Ecto neural progenitor cell (in vitro differentiated cells): ENCODE data around the gene ARMC9.

Experiments
- DNase-seq: peaks from one replicate; pipeline ENCODE4 v3.0.0-alpha.2; 2018; ENCODE audit warnings: low spot score

The ARMC9 gene

DNA sequence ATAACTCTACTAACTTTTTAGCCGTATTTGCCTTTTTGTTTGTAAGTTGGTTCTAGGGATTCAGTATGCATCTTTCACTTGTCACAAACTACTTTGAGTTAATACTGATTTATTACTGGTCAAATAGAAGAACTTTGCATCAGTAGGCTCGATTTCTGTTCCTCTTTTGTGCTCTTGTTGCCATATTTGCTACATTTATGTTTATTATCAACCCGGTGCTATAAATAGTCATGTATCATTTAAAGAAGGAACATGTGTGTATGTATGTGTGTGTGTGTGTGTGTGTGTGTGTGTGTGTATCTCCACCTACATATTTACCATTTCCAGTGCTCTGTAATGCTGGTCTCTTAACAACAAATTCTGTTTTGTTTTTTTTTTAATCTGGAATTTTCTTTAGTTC lies 117.5 kb downstream of the ARMC9 start:
- no peak for DNase-seq

DNA sequence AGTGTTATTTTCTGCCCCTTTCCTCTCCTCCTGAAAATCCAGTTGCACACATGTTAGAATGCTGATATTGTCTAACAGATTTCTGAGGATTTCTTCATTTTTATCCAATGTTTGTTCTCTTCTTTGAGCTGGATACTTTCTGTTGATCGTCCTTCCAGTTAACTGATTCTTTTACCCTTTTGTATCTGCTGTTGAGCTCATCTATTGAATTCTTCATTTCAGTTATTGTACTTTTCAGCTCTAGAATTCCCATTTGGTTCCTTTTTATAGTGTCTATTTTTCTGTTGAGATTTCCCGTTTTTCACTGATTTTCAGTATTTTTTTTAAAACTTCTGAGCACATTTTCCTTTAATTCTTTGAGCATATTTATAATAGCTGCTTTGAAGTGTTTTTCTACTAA lies 119.1 kb downstream of the ARMC9 start:
- no peak for DNase-seq

DNA sequence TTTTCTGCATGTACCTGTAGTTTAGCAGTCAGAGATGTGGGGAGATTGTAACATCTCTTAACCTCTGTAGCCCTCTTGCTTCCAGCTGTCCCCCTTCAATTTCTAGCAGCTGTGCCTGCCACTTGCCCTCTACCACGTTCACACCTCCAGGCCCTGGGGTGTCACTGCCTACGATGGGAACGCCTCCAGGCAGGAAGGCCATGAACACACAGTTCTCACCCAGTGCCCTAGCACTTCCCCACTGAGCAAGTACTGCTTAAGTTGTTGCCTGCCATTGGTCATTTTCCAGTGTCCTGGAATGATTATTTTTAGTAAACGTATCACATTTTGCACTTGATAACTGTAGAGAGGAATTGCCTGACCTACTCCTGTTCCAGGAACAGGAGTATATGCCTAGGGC lies 120.0 kb downstream of the ARMC9 start:
- DNase-seq: no peak

DNA sequence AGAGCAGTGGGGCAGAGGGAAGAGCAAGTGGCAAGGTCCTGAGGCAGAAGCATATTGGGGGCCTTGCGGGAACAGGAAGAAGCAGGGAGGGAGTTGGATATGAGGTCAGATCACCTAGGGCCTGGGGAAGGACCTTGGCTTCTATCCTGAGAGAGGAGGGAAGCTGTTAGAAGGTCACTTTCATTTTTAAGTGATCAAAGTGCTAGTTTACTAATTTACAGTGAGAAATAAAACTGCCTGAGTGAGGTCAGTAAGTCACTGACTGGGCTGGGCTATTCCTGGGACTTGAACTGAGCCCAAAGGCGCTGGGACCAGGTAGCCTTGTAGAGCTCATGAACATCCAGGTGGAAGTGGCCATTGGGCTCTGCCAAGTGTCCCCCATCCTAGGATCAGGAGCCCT lies 120.5 kb downstream of the ARMC9 start:
- no peak for DNase-seq

DNA sequence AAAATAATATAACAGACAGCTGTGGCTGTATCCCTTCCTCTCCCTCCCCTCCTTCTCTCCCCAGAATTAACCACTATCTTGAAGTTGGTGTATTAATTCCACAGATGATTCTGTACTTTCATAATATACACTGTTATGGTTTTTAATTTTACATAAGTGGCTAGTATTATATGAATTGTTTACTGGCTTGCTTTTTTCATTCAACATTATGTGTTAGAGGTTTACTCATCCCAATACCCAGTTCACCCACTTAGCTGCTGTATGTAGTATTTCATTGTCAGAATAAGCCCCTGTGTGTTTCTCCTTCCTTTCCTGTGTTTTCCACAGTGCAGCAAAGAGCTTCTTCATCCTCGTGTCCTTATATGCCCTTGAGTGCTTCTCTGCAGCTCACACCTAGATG lies 121.4 kb downstream of the ARMC9 start:
- DNase-seq: no peak

DNA sequence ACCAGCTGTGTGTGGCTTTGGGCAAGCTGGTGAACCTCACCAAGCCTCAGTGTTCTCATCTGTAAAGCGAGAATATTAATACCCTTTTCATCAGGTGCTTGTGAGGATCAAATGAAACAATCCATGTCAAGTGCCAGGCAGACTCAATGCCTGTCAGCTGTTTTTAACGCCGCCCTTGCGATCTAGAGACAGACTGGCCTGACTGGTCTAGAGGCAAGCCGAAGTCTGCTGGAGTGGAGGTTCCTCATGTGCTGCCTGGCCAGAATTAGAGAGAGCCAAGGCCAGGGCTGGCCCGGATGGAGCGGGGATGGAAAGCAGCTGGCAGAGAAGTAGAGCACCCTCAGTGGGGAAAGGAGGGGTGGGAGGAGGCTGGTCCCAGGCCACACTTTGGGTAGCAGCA lies 122.6 kb downstream of the ARMC9 start:
- no peak for DNase-seq

DNA sequence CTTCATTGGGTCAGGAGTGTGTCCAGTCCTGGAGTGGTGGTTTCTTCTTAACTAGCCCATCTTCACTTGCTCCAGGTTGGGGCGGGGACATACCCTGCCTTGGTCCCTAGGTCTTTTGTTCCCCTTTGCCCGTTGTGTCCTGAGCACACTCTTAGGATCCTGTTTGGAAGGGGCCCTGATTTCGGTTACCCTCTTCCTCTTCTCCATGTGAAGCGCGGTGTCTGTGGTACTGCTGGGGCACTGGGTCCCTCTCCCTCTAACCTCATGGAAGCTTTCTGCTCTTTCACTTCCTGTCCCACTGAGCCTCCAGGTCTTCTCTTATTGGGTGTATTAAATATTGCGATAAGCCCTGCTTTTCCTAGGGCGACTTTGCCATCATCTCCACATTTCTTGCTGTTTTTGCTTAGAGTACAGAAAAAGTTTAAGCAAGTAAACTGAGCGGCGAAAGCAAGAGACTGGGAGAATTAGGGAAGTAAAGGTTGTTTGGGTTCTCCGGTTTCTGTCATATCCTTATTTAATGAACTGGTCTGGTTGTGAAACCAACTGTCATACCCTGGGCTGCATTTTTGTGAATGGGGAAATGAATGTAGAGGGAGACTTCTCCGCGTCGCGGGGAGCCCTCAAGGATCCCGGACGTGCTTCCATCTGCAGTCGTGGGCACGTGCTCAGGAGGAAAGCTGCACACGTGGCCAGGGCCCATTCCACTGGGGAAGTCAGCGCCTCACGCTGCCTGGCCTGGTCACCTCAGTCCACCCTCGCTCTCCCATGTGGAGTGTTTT lies 123.3 kb downstream of the ARMC9 start:
- DNase-seq: no peak

DNA sequence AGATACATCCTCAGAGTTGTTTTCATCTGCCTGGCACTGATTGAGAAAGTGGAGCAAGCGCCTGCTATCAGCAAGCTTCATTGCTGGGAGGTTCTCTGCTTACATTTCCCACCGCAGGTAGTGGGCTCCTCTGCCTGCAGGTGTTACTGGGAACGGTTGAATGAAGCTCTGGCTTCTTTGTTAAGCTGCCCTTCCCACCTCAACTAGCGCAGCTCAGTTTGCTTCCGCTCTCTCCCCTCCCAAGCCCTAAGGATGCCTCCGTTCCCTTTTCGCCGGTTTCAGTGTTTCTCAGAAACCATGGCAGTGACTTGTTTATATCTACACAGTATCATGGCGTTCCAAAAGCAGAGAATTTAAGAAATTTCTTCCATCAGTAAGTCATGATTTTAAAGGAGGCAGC lies 124.9 kb downstream of the ARMC9 start:
- DNase-seq: no peak

DNA sequence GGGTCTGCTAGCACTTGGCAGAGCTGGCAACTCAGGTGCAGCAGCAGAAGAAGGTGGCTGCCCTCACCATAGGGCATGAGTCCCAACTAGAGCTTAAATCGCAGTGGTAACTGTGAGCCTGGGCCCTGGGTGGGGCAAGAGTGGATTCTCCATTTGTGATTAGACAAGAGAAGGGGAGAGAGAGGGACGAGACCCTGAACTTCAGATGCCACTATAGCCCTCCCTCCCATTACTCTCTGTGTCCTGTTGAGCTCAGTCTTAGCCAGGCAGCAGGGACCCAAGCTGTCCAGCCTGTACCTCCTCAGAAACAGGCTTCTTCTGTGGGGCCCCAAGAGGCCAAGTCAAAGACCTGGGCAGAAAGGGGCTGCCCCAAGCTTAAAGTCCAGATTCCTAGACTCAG lies 127.4 kb downstream of the ARMC9 start:
- no peak for DNase-seq

DNA sequence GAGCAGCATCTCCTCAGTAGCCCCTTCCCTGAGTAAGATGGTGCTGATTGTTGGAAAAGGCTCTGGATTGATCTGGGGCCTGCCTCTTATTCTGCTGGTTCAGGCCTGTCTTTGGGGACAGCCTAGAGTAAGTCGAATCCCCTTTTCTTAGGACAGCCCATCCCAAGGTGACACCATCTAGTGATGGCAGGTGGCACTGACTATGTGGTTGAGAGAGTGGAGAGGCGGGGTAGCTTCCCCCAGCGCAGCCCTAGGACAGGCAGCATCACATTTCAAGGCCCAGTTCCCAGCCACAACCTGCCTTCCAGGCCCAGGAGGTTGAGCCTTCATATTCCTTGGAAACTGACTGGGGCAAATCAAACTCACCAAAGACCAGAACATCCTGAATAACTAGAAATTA lies 128.0 kb downstream of the ARMC9 start:
- DNase-seq: no peak

DNA sequence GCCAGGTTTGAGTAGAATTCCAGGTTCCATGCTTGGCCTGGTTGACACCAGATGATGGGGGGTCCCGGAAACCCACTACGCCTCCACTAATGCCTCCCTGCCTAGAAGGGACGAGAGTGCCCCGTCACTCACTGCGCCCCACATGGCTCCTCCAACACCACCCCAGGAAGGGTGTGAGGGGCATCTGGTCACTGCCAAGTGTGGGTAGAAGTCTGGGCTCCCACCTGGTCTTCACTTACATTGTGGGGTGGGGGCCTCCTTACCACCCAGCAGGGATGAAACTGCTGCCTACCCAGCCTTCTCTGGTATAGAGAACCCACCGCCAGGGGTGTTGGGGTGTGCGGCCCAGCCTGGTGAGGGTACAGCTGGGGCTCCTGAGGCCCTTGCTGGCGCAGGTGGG lies 131.9 kb downstream of the ARMC9 start:
- DNase-seq: no peak

DNA sequence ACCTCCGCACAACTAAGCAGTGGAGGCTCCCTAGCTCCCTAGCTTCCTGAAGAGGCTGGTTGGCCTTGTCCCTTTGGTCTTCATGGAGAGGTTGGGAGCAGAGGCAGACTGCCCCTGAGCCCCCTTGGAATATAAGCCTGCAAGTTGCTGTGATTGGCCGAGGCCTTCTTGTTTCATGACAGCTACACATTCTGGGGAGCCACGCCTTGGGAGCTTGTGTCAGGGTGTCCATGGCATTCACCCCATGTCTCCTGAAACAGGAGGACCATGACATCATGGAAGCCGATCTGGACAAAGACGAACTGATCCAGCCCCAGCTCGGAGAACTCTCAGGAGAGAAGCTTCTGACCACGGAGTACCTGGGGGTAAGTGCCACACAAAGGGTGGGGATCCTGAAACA lies 133.1 kb downstream of the ARMC9 start:
- DNase-seq: no peak

DNA sequence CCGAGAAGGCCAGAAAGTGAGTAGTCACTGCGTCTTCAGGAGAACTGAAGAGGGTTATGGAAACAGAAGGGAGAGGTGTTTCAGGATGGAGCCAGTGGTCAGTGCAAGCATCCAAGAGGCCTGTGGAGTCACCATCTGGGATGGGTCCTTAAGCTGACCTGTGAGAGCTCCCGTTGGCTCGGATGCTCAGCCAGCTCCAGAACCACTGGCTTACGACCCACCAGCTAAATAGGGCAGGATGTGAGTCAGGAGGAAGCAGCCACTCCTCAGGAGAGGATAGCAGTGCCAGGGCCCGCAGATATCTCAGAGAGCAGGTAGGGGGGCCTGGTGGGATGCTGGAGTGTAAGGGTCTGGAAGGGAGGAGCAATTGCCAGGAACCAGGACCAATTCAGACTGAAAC lies 134.0 kb downstream of the ARMC9 start:
- DNase-seq: no peak

DNA sequence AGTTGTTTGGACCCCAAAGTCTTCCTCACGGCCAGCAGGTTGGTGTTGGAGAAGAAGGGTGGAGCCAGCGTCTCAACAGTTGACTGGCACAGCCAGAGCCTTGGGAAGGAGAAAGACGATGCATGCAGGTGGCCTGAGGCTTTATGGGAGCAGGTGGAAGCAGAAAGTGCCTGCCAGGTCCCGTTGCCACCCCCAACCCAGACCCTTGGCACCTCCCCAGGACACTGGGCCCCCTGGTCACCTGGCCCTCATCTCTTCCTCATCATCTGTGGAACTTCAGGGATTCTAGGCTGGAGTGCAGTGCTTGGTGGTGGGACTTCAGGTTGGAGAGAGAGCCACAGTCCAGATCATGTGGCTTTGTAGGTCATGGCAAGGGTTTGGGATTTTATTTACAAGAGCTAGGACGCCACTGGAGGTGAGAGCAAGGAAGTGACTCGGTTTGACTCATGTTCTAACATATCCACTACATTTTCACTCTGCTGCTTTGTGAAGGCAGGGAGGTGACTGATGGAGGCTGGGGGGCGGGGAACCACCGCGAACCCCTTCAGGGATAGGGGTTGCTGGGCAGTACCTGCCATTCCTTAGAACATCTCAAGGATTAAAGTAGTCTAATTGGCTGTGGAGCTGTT lies 134.6 kb downstream of the ARMC9 start:
- no peak for DNase-seq

DNA sequence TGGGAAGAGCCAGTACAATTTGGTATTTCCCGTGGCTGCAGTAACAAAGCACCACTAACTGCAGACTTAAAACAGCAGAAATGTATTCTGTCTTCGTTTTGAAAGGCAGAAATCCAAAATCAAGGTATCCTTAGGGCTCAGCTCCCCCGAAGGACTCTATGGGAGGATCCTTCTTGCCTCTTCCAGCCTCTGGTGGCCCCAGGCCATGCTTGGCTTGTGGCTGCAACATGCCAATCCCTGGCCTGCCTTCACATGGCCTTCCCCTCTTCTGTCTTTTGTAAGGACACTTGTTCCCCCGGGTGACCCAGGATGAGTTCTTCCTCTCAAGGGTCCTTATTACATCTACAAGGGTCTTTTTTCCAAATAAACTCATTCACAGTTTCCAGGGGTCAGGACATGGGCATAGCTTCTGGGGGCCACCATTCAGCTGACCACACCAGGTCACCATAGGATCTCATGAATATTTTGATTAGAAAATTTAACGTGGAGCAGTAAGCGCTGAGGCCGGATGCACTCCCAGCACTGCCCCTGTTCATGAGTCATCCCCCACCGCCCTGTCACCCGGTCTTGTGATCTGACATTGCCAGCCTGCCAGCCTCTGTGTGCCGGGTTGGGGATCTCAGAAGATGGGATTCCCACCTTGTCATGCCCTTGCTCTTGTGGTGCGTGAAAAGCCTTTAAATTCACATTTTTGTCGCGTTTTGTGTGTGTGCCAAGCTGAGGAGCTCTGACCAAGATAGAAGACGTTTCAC lies 135.9 kb downstream of the ARMC9 start:
- DNase-seq: no peak

DNA sequence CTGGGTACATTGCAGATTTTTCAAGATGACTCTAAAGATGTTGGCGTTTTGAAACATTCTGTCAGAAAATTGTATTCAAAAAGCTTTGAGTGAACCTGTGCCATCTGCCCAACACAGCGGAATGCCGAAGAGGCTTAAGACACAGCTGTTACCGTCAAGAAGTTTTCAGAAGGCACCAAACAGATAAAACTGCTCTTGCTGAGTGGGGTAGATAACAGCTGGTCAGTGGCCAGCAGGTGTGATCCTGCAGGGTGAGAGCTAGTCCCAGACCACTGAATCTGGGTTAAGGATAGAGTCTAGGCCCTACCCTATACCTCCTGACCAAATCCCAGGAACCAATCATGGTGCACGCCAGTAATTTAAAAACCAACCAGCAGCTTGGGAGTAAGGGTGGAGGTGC lies 136.6 kb downstream of the ARMC9 start:
- DNase-seq: no peak

DNA sequence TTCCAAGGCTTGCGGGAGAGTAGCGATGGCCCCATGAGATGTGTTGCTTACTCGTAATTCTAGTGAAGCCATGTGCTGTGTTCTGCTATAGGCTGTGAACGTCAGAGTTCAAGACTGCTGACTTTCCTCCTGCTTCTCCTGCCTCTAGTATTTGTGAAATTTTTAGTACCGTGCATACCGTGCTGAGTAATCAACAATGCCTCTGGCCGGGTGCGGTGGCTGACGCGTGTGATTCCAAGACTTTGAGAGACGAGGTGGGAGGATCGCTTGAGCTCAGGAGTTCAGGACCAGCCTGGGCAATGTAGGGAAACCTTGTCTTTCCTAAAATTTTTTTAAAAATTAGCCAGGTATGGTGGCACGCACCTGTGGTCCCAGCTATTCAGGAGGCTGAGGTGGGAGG lies 137.2 kb downstream of the ARMC9 start:
- no peak for DNase-seq

DNA sequence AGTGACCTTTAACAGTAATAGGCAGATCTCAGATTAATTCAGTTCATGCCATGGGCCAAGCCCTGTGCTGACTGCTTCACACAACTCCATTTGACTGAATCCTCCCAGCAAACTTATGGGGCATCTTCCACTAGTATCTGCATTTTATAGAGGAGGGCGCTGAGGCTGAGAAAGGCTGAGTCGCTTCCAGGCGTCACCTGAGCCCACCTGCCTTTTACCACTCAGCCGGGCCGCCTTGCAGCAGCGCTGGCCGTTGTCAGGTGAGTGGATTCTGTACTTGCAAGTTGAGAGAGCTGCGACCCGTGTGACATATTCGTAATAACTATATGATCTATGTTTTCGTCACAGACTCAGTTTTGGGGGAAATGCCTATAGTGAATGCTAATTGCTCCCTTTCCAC lies 137.8 kb downstream of the ARMC9 start:
- DNase-seq: no peak

DNA sequence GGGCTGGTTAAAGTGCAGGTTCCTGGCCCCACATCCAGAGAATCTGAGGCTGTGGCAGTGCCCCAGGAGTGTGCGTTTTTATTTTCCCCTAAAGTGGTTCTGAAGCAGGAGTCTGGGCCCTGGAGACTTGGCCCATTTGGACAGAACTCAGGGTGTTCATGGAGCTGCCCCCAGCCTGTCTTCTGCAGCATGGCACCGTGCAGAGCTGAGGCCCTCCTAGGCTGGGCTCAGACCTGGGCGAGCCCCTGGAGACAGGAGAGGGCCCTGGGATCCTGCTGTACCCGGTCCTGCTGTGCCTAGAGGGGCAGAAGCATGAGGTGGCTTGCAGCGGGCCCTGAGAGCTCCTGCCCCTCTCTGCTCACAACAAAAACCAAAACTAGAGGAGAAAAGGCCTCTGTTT lies 138.3 kb downstream of the ARMC9 start:
- no peak for DNase-seq

DNA sequence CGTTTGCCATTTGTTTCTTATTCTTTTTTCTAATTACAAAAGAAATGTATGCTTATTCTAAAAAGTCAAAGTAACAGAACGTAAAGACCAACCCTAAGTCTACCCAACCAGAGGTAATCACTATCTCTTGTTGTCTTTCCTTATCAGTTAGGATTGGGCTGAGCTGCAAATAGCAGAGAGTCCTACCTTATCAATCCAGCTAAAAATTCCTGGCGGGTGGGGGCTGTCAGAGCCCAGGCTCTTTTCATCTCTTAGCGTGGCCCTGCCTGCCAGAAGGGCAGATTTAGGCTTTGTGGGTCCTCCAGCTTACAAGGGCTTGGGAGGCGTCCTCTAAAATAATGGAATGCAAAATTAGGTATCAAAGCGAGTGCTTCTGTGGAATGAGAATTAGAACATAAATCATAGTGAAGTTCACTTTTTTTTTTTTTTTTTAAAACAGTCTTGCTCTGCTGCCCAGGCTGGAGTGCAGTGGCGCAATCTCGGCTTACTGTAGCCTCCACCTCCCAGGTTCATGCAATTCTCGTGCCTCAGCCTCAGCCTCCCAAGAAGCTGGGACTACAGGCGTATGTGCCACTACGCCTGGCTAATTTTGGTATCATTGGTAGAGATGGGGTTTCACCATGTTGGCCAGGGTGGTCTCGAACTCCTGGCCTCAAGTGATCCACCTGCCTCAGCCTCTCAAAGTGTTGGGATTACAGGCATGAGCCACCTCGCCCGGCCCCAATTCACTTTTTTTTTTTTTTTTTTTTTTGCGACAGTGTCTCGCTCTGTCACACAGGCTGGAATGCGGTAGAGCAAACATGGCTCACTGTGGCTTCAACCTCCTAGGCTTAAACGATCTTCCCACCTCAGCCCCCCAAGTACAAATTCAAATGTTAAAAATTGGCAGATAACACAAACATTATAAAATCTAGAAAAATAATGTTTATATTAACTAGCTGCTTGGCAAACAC lies 139.7 kb downstream of the ARMC9 start:
- DNase-seq: no peak

DNA sequence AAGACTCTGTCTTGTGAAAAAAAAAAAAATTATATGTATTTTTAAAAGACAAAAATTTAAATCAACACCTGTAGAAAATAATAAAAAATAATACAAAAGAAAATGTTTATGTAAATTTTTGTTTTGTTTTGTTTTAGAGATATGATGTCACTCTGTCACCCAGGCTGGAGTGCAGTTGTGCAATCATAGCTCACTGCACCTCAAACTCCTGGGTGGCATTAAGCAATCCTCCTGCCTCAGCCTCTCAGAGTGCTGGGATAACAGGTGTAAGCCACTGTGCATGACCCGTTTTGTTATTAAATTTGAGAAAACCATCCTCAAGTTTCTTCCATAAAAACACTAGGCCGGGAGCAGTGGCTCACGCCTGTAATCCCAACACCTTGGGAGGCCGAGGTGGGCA lies 140.9 kb downstream of the ARMC9 start:
- DNase-seq: no peak

DNA sequence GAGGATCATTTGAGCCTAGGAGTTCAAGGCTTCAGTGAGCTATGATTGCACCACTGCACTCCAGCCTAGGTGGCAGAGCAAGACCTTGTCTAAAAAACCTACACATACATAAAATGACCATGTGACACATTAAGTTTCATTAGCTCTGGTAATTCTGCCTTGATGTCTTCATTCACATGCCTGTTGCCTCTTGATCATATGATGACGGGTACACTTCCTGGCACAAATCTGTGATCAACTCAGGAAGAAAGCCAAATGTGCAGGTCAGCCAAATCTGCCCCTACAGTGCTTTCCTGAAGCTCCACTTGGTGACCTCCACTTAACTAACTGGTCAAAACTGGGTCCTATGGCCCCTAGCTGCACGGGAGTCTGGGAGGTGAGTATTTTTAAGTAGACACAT lies 142.7 kb downstream of the ARMC9 start:
- DNase-seq: no peak
